ENCODE results near the gene SNX6. TPM values are rescaled to one million over a fixed set of nuclear protein-coding genes. Genes with fewer than 3 reads are reported as not detected.
"Not testable (repeated sequence)": the region's sequence is repeated elsewhere in the genome, so short reads cannot be mapped to it uniquely, and the experiment has no call there.

The SNX6 gene
- total RNA-seq, 1 donor from 2014 or later = 161 TPM

DNA sequence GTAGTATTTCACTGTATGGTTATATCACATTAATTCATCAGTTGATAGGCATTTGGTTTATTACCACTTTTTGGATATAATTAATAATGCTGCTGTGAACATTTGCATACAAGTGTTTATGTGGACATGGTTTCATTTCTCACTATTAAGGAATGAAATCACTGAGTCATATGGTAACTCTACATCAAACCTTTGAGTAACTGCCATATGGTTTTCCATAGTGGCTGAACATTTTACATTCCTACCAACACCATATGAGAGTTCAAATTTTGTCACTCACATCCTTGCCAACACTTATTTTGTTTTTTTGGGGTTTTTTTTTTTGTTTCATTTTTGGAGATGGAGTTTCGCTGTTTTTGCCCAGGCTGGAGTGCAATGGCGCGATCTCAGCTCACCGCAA is 60.2 kb downstream of the SNX6 start:
- no peak for DNase-seq (ENCODE audit: extremely low read depth, low read depth, low spot score)

DNA sequence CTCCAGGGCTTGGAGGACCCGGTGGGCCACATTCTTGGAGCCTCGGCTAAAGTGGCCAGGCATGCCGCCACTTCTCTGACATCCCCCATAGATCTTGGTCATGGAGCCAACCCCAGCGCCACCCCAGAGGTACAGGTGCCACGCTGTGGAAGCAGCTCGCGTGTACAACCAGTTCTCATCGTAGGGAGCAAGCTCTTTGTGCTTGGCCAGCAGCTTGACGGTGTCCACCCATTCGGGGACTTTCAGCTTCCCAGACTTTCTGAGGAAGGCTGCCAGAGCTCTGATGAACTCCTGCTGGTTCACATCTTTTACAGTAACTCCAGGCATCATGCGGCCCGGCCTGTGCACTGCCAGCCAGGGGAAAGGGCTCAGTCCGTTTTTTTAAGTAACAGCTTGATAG is 61.1 kb downstream of the SNX6 start:
- DNase-seq (ENCODE audit: extremely low read depth, low read depth, low spot score) = no peak

DNA sequence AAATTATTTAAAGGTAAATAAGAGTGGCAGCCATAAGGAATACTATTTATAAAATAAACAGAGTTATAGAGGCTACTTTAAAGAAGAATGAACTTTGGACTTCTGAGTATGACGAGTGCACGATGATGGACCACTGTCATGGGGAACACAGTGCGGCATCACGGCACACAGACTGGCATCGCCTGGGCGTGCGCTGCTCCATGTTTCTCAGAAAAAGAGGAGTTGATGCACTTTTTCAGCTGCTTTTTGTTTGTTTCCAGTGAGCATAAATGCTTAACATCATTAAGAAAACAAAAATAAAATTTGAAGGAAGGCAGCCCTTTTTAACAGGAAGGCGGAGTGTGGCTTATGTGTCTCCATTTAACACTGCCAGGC is 67.2 kb downstream of the SNX6 start:
- DNase-seq (ENCODE audit: extremely low read depth, low read depth, low spot score) = no peak

- DNase-seq (ENCODE audit: extremely low read depth, low read depth, low spot score) = not testable (repeated sequence)
These were observed 67.7 kb downstream of the SNX6 start for GRCh38 chr14:34562037-34562775.

GRCh38 chr14:34556498-34556829 is 73.5 kb downstream of the SNX6 start:
- DNase-seq (ENCODE audit: extremely low read depth, low read depth, low spot score) = not testable (repeated sequence)

GRCh38 chr14:34555583-34556497 is 74.1 kb downstream of the SNX6 start:
- not testable (repeated sequence) for DNase-seq (ENCODE audit: extremely low read depth, low read depth, low spot score)

DNA sequence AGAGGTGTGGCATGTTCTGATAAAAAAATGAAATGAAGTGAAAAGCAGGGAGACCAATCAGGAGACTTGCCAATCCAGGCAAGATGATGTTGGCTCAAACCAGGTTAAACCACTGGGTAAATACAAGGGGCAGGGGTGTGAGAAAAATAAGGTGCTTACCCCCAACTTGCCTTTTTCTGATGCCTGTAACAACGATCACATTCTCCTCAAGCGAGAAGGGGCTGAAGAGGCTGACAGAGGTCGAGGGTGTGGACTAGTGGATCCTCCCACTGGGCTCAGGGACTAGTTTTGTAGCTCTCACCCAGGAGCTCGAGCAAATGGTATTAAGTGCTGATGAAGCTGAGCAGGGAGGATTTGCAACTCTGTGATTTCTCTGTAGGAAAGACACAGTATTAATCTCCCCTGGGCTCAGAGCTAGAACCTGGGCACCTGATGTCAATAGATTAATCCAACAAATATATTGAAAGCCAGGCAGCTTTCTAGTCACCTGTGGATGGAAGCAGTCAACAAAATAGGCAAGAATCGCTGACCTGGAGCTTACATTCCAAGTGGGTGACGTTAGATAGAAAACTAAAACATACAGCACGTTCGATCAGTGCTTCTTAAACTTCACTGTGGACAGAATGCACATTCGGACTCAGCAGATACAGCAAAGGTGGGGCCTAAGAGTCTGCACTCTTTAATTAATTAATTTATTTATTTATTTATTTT is 75.3 kb downstream of the SNX6 start:
- DNase-seq (ENCODE audit: extremely low read depth, low read depth, low spot score) = no peak

DNA sequence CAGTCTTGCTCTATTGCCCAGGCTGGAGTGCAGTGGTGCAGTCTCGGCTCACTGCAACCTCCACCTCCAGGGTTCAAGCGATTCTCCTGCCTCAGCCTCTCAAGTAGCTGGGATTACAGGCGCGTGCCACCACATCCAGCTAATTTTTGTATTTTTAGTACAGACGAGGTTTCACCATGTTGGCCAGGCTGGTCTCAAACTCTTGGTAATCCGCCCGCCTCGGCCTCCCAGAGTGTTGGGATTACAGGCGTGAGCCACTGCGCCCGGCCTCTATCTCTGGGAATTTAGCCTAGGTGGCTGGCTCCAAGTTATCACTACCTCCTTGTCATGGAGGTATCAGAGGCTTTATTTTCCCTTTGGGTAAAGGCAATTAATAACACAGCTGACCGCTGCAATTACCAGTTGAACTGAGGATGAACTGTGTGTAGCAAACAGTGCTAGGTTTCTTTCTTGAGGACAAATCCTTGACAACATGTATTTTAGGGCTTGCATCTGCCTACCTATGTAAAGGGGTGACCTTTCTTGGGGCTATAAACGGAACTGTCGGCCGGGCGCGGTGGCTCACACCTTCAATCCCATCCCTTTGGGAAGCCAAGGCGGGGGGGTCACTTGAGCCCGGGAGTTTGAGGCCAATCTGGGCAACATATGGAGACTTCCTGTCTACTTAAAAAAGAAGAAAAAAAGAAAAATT is 80.5 kb downstream of the SNX6 start:
- DNase-seq (ENCODE audit: extremely low read depth, low read depth, low spot score) = not testable (repeated sequence)

DNA sequence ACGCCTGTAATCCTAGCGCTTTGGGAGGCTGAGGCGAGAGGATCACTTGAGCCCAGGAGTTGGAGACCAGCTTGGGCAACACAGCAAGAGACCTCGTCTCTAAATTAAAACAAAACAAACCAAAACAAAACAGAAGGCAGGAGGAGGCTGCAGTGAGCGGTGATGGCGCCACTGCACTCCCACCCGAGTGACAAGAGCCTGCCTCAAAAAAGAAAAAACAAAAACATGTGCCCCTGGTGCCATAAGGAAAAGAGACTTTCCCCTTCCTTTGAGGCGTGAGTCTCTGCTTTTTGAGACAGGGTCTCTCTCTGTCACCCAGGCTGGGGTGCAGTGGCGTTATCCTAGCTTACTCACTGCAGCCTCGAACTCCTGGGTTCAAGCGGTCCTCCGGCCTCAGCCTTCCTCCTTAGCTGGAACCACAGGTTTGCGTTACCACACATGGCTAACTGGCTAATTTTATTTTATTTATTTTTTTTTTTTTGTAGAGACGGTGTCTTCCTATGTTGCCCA is 81.4 kb downstream of the SNX6 start:
- DNase-seq (ENCODE audit: extremely low read depth, low read depth, low spot score) = no peak

DNA sequence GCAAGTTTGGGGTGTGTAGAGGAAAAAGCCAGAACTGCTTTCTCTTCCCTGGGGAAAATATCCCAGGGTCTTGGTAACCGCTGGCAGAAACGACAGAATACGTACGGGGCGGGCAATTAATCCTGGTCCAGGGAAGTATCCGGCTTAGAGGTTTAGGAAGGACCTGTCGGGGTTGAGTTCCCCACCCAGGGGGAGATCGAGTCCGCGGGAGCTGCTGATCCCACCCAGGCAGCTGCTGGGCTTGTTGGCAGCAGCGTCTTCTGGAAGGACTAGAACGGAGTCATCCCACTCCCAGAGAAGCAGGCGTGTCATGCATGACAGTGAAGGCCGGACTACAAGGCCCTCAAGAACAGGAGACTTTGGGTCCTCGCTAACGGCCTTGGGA is 82.8 kb downstream of the SNX6 start:
- DNase-seq (ENCODE audit: extremely low read depth, low read depth, low spot score) = not testable (repeated sequence)

- not testable (repeated sequence) for DNase-seq (ENCODE audit: extremely low read depth, low read depth, low spot score)
These were observed 83.4 kb downstream of the SNX6 start for GRCh38 chr14:34546272-34547135.

- DNase-seq (ENCODE audit: extremely low read depth, low read depth, low spot score) = not testable (repeated sequence)
These were observed 89.5 kb downstream of the SNX6 start for GRCh38 chr14:34540181-34541059.

- DNase-seq (ENCODE audit: extremely low read depth, low read depth, low spot score) = peak; percentile 75
These were observed 90.4 kb downstream of the SNX6 start, which contains the start of gene EAPP for GRCh38 chr14:34539407-34540180. TSS of gene EAPP (minus strand) at chr14:34539701. CDS start at chr14:34539628, 73 bp downstream.

DNA sequence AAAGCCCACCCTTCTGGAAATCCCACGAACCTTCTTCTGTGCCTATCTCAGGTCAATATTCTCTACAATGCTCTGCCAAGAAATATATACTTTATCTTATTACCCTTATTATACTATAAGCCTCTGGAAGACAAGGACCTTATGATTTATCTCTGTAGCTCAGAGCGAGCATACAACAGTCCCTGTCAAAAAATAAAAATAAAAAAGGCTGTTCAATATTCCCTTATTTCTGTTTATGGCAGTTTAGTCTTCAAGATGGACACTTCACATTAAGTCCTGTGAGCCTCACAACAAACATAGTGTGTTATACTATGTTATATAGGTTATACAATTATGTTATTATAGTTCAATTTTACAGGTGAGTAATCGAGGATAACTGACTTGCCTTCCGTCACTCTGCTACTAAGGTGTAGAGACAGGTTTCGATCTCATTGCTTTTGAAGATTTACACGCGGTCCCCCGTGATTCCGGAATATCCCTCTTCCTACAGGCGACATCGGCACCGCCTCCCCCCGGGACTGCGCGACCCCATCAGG is 91.0 kb downstream of the SNX6 start:
- DNase-seq (ENCODE audit: extremely low read depth, low read depth, low spot score) = no peak

GRCh38 chr14:34538096-34538495 is 91.9 kb downstream of the SNX6 start:
- DNase-seq (ENCODE audit: extremely low read depth, low read depth, low spot score) = not testable (repeated sequence)

DNA sequence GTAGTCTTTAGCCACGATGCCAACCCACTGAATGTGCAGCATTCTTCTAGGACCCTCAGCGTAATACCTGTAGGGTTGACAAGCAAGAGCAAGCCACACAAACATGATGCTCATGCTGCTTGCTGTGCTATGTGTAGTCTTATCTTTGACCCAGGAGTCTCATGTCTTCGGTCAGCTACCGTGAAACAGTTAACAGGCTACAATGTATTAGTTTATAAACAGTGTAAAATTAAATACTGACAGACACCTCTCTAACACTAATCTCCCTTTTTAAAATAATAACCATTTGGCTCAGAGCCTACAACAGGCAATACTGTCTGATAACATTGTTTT is 92.3 kb downstream of the SNX6 start:
- no peak for DNase-seq (ENCODE audit: extremely low read depth, low read depth, low spot score)

DNA sequence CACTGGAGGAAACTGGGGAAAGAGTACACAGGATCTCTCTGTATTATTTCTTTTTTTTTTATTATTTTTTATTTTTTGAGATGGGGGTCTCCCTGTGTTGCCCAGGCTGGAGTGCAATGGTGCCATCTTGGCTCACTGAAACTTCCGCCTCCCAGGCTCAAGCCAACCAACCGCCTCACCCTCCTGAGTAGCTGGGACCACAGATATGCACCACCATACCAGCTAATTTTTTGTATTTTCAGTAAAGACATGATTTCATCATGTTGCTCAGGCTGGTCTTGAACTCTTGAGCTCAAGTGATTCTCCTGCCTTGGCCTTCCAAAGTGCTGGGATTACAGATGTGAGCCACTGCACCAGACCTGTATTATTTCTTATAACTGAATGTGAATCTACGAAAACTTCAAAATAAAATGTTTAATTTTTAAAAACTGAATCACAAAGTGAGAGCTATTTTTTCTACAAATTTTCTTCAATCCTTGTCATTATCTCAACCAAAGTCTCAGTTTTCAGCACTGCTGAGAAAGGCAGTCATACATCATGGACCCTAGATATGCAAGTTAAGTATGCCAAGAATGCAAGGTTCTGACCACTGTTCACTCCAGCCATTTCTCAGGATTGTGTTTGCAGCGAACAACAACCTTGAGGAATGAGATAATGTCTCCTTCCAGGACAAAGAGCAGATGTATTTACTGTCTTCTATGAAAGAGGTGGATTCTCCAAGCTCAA is 92.8 kb downstream of the SNX6 start:
- no peak for DNase-seq (ENCODE audit: extremely low read depth, low read depth, low spot score)
